ENCODE measurements around the gene MEIOSIN.
"Not testable (repeated sequence)": the region's sequence is repeated elsewhere in the genome, so short reads cannot be mapped to it uniquely, and the experiment has no call there.

MEIOSIN gene, protein sequence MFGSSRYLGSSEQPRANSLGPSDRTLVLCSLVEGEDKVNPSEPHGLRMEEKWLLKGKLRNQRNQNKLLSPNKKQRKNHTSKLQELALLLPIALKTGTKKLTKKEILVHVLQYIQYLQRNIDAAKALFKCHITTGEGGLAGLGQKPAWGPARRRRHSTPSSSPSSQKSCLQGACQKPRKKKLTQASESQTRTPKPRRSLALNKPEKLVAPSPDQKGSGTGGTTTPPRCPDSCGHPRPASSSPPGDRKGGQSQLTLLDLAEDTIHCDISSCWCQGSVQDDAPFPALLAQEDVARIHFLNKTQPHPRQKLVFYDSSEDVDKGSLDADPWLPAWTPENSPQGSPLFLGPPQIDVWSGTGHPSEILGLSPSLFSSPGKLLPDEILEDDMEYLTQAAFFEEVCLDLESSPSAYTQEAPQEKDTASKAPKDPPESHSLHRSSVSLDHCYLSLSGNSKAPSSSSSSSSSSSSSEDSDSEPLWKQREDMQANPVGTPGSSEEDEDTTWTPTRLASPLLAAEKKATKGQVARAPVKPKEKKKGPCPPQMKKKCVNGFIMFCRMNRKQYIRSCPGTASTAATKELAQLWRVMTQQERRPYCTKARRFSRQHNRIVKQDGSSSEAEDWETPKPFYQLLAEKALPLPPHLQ

DNA sequence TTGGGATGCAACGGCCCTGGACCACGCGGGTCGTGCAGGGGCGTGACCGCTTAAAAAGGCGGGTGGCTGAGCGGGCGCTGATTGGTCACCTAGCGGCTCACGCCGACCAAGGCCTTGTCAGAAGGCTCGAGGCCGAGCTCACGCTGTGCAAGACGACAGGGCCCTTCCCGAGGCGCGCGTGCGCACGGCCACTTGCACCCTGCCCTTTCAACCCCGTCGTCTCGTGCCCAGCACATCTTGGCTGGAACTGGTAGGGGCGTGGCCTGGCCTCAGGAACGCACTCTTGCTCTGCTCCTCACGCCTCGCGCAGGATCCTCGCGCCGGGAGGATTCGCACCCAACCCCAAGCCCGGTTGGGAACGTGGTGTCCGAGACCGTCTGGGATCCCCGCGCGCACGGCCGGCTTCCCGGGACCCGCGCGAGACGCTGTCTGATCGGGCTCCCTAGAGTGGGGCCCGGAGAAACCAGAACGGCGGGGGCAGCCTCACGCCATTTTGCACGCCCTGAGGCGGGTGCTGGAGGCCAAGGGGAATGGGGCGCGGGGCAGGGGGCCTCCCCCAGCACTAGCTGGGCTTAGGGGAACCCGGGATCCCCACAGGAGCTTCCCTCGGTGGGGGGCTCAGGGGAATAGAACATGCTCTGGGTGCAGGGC lies at the start of gene MEIOSIN:
TSS of gene MEIOSIN (plus strand) at position 280 of the 651 bp plus-strand sequence. CDS start 1,938 bp downstream, outside the sequence.
- no peak for DNase-seq (ENCODE audit: extremely low read depth in 1 of 2, low read depth in 1 of 2)

DNA sequence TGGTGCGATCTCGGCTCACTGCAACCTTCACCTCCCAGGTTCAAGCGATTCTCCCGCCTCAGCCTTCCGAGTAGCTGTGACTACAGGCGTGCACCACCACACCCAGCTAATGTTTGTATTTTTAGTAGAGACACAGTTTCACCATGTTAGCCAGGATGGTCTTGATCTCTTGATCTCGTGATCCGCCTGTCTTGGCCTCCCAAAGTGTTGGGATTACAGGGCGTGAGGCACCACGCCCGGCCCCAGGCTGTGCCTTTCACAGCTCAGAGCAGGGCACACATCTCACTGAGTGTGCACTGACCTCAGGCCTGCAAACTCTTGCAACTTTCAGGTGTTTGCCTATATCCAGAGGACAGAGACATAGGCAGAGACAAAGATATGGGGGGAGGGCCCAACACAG lies 48.2 kb upstream of the MEIOSIN start:
- DNase-seq (ENCODE audit: extremely low read depth in 1 of 2, low read depth in 1 of 2), result not testable (repeated sequence)

DNA sequence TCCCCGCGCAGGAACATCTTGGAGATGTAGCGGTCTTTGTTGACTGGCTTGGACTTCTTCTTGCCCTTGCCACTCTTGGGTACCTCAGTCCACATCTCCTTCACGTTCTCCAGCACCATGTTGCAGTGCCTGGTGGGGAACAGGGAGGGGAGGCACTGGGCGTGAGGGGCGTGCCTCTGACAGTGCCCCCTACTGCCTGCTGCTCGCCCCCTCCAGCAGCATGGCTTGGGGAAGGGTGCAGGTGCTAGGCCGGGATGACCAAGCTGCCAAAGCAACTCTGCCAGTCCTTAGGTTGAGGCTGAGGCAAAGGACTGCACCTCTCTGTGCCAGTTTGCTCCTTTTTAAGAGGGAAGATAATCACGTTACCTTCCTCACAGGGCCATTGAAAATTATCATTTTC lies 45.6 kb upstream of the MEIOSIN start:
- no peak for DNase-seq (ENCODE audit: extremely low read depth in 1 of 2, low read depth in 1 of 2)

DNA sequence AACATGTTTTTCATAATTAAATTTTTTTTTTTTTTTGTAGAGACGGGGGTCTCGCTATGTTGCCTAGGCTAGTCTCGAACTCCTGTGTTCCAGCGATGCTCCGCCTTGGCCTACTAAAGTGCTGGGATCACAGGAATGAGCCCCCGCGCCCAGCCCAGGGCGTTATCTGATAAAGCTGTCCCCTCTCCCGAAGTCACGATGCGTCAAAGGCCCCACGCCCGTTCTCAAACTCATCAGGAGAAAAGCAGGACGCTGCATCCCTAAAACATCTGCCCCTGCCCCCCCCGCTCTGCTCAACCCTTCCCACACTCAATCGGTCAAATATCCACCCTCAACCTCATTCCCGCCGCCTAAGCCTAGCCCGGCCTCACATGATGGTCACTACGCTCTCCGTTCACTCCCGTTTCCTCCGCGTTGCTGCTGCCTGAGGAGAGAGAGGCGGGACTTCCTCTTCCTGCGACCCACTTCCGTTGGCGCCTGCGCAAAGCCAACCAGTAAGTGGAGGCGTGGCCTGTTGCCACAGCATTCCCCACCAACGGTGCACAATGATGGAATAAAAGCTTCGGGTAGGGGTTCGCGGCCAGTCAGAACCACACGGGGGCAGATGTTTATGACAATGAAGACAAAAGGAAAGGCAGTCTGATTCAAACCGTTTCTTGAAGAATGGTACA lies 41.6 kb upstream of the MEIOSIN start, which contains the start of gene SNRPD2:
TSS of gene SNRPD2 (minus strand) at position 438 of the 671 bp plus-strand sequence. CDS start at position 373, 65 bp downstream.
- DNase-seq (ENCODE audit: extremely low read depth in 1 of 2, low read depth in 1 of 2), result peak; percentile 83 to 89

DNA sequence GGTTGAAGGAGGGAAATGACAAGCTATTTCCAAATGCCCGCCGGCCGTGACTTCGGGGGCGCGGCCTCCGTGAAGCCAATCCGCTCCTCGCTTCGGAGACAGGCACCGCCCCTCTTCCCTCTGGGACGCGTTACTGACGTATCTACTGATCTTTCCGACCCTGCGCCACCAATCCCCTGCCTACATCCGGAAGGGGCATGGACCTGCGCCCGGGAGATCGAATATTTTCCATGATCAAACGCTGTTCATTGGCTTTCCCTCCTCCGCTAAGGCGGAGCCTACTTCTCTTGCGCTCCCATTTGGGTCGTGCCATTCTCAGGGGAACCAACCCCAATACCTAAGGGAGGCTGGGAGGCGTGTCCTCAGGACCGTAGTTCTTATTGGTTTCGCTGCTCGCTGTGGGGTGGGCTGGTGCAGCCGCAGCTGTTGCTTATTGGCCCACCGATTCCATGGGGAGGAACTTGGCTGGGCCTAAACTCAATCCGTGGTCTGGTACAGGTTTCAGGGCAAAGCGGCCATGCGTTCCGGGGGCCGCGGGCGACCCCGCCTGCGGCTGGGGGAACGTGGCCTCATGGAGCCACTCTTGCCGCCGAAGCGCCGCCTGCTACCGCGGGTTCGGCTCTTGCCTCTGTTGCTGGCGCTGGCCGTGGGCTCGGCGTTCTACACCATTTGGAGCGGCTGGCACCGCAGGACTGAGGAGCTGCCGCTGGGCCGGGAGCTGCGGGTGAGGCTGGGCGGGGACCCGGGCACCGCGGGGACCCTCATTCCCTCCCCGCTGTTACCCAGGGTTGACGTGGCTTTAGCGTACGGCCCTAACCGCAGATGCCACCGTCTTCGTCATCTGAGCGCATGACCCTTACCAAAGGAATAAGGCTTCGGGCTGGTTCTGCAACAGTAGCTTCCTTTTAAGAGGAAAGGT lies 40.8 kb upstream of the MEIOSIN start, which contains the start of gene QPCTL:
TSS of gene QPCTL (plus strand) at position 480 of the 919 bp plus-strand sequence. CDS start at position 518, 38 bp downstream.
- DNase-seq (ENCODE audit: extremely low read depth in 1 of 2, low read depth in 1 of 2), result peak; percentile 93 to 99

DNA sequence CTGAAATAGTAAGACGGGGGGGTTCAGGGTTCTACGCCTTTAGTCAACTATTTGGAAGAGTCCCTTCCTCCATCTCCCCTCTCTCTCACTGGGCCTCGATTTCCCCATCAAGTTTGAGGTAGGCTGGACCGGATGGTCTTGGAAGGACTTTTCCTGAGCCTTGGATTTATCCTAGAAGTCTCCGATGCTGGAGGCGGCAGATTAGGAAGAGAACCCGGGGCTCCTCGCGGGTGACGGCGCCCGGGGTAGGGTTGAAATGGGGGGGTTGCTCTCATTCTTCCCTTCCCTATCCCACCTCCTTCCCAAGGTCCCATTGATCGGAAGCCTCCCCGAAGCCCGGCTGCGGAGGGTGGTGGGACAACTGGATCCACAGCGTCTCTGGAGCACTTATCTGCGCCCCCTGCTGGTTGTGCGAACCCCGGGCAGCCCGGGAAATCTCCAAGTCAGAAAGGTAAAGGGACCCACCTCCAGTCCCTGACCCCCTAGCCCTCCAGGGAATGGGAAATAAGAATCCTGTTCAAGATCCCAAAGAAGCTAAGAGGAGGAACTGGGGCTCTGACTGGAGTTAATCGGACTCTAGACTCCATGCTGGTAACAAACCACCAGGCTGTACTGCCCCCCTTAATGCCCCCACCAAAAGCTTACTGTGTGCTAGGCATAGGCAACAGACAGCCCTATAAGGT lies 40.0 kb upstream of the MEIOSIN start:
- DNase-seq (ENCODE audit: extremely low read depth in 1 of 2, low read depth in 1 of 2), result peak in 1 of 2 donors; percentile 62

DNA sequence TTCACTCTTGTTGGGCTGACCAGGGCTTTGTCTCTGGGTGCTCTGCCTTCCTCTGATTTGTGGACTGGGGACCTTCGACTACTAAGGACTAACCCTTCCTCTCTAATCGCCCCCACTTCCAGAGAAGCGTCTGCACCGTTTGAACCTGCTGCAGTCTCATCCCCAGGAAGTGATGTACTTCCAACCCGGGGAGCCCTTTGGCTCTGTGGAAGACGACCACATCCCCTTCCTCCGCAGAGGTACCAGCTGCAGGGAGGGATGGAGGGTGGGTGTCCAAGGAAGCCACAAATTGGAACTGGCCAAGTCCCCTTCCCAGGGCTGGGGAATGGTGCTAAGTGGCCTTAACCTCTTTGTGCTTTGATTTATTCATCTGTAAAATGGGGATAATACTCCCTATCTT lies 31.6 kb upstream of the MEIOSIN start:
- no peak for DNase-seq (ENCODE audit: extremely low read depth in 1 of 2, low read depth in 1 of 2)

DNA sequence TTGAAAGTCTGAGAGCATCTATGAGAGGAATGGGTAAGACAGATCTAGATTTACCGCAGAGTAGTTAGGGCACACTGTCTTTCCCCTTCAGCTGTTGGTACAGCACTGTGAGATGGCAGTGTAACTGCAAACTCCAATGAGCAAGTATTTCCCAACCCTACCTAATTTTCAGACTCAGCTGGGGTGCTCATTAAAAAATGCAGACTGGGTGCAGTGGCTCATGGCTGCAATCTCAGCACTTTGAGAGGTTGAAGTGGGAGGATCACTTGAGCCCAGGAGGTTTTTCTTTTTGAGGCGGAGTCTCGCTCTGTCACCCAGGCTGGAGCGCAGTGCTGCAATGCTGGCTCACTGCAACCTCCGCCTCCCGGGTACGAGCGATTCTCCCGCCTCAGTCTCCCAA lies 28.1 kb upstream of the MEIOSIN start:
- DNase-seq (ENCODE audit: extremely low read depth in 1 of 2, low read depth in 1 of 2), result no peak

DNA sequence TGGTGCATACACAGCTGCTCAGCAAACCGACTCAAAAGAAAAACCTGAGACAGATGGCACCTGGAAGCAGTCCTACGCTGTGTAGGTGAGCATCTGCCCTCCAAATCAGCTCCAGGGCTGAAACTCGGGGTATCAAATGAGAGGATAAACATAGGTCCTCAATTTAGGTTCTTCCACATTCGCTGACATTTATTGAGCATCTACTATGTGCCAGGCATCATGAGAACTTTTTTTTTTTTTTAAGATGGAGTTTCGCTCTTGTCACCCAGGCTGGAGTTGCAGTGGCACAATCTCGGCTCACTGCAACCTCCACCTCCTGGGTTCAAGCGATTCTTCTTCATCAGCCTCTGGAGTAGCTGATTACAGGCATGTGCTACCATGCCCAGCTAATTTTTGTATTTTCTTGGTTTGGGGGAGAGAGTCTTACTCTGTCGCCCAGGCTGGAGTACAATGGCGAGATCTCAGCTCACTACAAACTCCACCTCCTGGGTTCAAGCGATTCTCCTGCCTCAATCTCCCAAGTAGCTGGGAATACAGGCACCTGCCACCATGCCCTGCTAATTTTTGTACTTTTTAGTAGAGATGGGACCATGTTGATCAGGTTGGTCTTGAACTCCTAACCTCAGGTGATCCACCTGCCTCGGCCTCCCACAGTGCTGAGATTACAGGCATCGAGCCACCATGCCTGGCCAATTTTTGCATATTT lies 27.4 kb upstream of the MEIOSIN start:
- DNase-seq (ENCODE audit: extremely low read depth in 1 of 2, low read depth in 1 of 2), result no peak

DNA sequence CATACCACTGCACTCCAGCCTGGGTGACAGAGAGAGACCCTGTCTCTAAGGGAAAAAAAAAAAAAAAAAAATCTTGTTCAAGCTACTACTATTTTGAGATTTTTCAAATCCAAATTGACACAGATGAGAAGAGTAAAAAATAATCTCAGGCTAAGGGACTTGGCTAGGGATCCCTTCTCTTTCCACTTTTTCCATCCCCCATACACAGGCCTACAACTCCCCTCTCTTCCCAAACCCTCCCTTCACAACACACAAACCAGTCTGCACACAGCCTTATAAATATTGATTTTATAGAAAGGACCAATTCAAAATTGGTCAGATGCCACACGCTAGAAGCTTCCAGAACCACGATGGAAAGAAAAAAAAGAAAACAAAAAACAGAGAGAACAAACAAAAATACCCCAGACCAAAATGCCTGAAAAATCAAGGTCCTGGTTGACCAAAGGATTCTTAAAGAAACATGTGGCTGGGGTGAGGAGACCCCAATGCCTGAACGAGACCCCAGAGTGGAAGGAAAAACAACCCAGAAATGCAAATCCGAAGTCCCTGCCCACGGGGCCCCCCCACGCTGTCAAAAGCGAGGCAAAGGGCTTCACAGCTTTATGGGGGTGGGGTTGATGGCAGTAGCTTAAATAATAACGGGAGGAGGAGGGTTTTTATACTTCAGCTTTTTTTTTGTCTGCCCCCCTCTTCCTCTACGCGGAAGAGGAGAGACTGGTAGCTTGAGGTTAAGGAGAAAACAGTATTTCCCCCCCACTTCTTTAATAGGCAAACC lies 22.7 kb upstream of the MEIOSIN start:
- DNase-seq (ENCODE audit: extremely low read depth in 1 of 2, low read depth in 1 of 2), result no peak

DNA sequence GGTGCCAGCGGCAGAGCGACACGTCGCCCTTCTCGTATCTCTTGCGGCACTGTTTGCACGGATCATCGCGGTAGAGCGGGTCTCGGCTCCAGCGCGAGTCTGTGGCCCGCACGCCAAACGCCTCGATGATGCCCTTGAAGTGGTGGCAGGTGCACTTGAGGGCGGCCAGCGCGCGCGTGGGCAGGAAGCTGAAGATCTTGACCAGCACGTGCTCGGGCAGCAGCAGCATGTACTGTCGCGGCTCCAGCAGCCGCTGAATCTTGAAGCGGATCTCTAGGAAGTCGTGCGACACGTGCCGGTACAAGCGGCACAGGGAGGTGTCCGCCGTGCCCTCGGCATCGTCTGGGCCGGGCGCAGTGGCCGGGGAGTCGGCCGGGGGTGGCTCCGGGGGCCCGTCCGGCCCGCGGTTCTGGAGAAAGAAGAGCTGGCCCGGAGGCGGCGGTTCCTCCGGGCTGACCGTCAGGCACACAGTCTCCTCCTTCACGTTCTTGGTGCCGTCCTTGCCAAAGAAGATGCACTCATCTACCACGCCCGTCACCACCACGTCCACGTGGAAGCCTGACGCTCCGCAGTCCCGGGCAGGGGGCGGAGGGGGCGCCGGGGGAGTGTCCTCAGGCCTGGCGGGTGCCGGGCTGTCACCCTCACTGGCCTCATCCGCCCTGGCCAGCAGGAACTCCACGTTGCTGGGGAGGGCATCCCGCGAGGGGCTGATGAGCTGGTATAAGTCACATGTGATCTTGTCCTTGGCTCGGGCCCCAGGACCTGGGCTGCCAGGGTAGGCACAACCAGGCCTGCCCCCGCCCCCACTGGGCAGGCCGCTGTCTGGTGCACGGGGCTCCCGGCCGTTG lies 21.2 kb upstream of the MEIOSIN start:
- DNase-seq (ENCODE audit: extremely low read depth in 1 of 2, low read depth in 1 of 2), result no peak

DNA sequence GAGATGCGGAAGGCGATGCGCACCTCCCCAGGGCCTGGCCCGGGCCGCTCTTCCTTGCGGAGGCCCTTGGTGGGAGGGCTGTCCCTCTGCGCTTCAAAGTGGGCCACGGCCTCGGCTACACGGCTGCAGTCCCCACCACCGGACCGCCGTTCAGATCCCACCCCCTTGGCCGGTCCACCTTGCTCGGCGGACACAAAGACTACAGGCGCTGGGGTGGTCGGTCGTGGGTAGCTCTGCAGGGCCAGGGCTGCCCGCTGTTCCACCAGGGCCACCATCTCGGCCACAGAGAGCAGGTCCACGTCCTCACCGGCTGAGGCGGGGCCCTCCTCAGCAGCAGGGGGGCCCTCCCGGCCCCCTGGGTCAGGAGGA lies 20.6 kb upstream of the MEIOSIN start:
- no peak for DNase-seq (ENCODE audit: extremely low read depth in 1 of 2, low read depth in 1 of 2)

DNA sequence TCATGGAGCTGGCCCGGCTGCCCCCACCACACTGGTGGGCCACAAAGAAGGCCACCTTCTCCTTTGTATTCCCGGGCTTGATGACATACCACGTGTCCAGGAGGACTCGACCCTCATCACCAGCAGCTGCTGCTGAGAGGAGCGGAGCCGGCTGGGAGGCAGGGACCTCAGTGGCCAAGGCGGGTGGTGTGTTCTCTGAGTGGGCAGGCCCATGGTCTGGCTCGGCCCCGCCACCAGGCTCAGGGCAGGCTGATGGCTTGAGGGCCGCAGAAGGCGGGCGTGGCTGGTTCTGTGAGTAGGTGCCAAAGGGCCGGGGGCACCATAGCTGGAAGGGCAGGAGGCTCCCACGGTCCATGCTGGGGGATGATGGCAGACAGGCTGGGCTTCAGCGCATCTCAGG lies 20.1 kb upstream of the MEIOSIN start:
- no peak for DNase-seq (ENCODE audit: extremely low read depth in 1 of 2, low read depth in 1 of 2)

DNA sequence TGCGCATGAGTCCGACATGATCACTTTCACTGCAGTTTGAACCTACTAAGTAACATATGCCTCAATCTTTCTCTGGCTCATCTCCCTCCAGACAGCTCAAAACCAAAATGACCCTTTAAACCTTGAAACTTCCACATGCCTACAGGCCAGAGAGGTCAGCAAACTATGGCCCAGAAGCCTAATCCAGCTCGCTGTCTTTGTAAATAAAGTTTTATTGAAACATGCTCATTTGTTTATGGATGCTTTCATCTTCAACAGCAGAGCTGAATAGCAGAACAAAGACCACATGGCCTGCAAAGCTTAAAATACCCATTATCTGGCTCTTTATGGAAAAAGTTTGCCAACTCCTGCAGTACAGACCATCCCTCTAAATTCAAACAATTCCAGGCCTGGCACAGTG lies 18.1 kb upstream of the MEIOSIN start:
- no peak for DNase-seq (ENCODE audit: extremely low read depth in 1 of 2, low read depth in 1 of 2)

DNA sequence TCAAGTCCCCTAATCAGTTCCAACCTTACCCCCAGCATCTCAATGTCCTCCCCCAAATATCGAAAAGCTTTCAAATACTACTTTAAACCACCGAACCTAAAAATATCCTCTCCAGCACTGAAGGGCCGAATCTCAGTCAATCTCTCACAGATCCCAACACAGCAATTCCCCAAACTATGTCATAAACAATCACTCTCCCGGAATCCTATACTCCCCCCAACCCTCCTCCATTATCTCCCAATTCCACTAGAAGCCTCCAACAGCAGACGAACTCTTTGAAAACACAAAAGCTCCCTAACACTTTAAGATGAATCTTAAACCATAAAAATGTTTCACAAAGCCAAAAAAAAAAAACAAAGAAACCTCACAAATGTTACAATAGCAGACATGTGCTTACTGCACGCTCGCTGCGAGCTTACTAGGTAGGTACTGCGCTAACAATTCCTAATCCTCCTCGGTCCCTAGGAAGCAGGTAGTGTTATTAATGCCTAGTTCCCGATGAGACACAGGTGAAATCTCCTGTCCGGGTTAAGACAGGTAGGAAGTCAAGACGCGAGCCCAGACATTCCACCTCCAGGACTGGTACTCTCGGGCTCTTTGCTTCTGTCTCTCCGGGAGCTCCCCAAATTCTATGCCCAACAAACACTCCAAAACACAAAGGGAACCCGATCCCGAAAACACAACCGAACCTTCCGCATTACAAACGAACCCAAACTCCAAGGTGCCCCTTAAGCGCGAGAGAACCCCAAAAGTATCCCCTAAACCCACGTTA lies 16.7 kb upstream of the MEIOSIN start:
- no peak for DNase-seq (ENCODE audit: extremely low read depth in 1 of 2, low read depth in 1 of 2)

All from stimulated activated CD8-positive, alpha-beta memory T cell treated with anti-CD3 and anti-CD28 coated beads, Interleukin-7, amount 100 ng/mL, for 48 hours (primary cell).